SK-N-SH (cell line): ENCODE results near the gene PROM2.

ENCODE experiments used
- FOXJ3 ChIP-seq: sonication (generic); formaldehyde crosslinking; IDR thresholded peaks from 2 replicates; pipeline ENCODE4 v1.5.1; 2020; ENCODE audit warnings: mild to moderate bottlenecking, missing genetic modification reagents
- FOXM1 ChIP-seq: IDR thresholded peaks from 2 replicates; pipeline ENCODE4 v1.4.0; 2012; ENCODE audit warnings: low read depth, mild to moderate bottlenecking
- GABPA ChIP-seq: IDR thresholded peaks from 2 replicates; pipeline ENCODE4 v1.4.0; 2012; ENCODE audit warnings: low read depth, mild to moderate bottlenecking
- GATA2 ChIP-seq: sonication (generic); formaldehyde crosslinking; IDR thresholded peaks from 2 replicates; pipeline ENCODE4 v1.5.0; 2020; ENCODE audit warnings: mild to moderate bottlenecking, missing genetic modification reagents
- POLR2AphosphoS5 ChIP-seq: IDR thresholded peaks from 2 replicates; pipeline ENCODE4 v1.6.1; 2012; ENCODE audit warnings: low read depth, low read length
- RAD21 ChIP-seq: IDR thresholded peaks from 2 replicates; pipeline ENCODE4 v1.6.1; 2012; ENCODE audit warnings: mild to moderate bottlenecking, low read length
- RFX5 ChIP-seq: IDR thresholded peaks from 2 replicates; pipeline ENCODE4 v1.6.1; 2012; ENCODE audit warnings: mild to moderate bottlenecking, improper control_type of control experiment, low read length
- TF ChIP-seq, protein P1 (sequence below): fragments of 200-600 bp; sonication (generic); IDR thresholded peaks from 2 replicates; pipeline ENCODE4 v1.6.1; 2017; ENCODE audit warnings: antibody characterized with exemption, mild to moderate bottlenecking, moderate library complexity
- TF ChIP-seq, protein P2 (sequence below): IDR thresholded peaks from 2 replicates; pipeline ENCODE4 v1.6.1; 2012; ENCODE audit warnings: mild to moderate bottlenecking, low read depth, low read length, moderate library complexity

DNA sequence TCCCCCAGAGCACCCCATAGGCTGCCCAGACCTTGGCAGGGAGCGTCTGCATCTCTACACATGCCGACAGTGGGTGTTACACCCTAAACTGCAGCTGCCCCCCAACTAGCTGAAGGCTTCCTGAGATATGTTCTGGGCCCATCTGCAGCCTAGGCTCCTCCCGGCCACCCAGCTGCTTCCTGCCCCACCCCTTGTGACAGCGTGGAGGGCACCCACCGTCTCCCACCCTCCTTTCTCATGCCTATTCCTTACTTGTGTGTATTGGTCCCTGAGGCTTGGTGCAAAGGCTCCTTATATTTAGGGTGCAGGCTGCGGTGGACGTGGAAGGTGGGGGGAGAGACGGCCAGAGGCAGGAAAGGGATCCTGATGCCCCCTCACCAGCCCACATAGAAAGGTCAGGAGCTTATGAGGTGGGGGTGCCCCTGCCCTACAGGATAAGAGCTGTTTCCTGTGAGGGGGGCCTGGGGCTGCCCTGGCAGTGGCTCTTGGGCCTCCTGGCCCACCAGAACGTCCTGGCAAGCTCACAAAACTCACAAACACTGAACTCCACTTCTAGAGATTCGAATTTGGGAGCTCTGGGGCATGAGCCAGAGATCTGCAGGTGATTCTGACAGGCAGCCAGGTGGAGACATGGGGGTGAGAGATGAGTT is 7.3 kb upstream of the PROM2 start:
- TF ChIP-seq, protein P1, sequence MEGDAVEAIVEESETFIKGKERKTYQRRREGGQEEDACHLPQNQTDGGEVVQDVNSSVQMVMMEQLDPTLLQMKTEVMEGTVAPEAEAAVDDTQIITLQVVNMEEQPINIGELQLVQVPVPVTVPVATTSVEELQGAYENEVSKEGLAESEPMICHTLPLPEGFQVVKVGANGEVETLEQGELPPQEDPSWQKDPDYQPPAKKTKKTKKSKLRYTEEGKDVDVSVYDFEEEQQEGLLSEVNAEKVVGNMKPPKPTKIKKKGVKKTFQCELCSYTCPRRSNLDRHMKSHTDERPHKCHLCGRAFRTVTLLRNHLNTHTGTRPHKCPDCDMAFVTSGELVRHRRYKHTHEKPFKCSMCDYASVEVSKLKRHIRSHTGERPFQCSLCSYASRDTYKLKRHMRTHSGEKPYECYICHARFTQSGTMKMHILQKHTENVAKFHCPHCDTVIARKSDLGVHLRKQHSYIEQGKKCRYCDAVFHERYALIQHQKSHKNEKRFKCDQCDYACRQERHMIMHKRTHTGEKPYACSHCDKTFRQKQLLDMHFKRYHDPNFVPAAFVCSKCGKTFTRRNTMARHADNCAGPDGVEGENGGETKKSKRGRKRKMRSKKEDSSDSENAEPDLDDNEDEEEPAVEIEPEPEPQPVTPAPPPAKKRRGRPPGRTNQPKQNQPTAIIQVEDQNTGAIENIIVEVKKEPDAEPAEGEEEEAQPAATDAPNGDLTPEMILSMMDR = no peak
- TF ChIP-seq RFX5 = no peak
- TF ChIP-seq GABPA = no peak
- no peak for TF ChIP-seq FOXM1
- TF ChIP-seq, protein P2, sequence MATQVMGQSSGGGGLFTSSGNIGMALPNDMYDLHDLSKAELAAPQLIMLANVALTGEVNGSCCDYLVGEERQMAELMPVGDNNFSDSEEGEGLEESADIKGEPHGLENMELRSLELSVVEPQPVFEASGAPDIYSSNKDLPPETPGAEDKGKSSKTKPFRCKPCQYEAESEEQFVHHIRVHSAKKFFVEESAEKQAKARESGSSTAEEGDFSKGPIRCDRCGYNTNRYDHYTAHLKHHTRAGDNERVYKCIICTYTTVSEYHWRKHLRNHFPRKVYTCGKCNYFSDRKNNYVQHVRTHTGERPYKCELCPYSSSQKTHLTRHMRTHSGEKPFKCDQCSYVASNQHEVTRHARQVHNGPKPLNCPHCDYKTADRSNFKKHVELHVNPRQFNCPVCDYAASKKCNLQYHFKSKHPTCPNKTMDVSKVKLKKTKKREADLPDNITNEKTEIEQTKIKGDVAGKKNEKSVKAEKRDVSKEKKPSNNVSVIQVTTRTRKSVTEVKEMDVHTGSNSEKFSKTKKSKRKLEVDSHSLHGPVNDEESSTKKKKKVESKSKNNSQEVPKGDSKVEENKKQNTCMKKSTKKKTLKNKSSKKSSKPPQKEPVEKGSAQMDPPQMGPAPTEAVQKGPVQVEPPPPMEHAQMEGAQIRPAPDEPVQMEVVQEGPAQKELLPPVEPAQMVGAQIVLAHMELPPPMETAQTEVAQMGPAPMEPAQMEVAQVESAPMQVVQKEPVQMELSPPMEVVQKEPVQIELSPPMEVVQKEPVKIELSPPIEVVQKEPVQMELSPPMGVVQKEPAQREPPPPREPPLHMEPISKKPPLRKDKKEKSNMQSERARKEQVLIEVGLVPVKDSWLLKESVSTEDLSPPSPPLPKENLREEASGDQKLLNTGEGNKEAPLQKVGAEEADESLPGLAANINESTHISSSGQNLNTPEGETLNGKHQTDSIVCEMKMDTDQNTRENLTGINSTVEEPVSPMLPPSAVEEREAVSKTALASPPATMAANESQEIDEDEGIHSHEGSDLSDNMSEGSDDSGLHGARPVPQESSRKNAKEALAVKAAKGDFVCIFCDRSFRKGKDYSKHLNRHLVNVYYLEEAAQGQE = no peak
- TF ChIP-seq POLR2AphosphoS5 = no peak
- TF ChIP-seq RAD21 = no peak
- no peak for TF ChIP-seq GATA2 (CRISPR knock-in tag)
- no peak for TF ChIP-seq FOXJ3
